Measurements from ENCODE around the gene CELA2A. TPM values are rescaled to one million over a fixed set of nuclear protein-coding genes. Genes with fewer than 3 reads are reported as not detected.
"Not testable (repeated sequence)": the region's sequence is repeated elsewhere in the genome, so short reads cannot be mapped to it uniquely, and the experiment has no call there.

CELA2A gene
- total and polyA plus RNA-seq, 12 donors: 0.97 to 45.4 (median 9.8) TPM

GRCh38 chr1:15483971-15484370, 27.4 kb downstream of the CELA2A start:
- 81 to 100% (median 89%) methylated on average over 1 to 2 of the region's 2 CpGs for WGBS, 4 donors
- no peaks in the 10 kb centered on the region for H3K36me3 ChIP-seq (replicated peaks in 1 of 2)
- intact Hi-C loops (cut with DNase I): no loop called here
- TF ChIP-seq CTCF (IDR thresholded peaks at IDR 0.05) (no peak), POLR2A (IDR thresholded peaks at IDR 0.05) (no peak)
- no peak for DNase-seq
- no peaks in the 10 kb centered on the region for H3K4me1 ChIP-seq (replicated peaks in 1 of 2)
- no peaks in the 10 kb centered on the region for H3K9me3 ChIP-seq (replicated peaks in 1 of 3)
- no peak overlapping the region for H3K4me3 ChIP-seq
- H3K27me3 ChIP-seq: no peaks in the 10 kb centered on the region
- no peak overlapping the region for H3K27ac ChIP-seq

- H3K27ac ChIP-seq; H3K36me3 ChIP-seq (replicated peaks in 1 of 2); DNase-seq; H3K4me1 ChIP-seq (replicated peaks in 1 of 2); H3K27me3 ChIP-seq; intact Hi-C loops (cut with DNase I); H3K9me3 ChIP-seq (replicated peaks in 1 of 3); H3K4me3 ChIP-seq: not testable (repeated sequence)
- 87 to 96% (median 92%) methylated on average over 6 of the region's 6 CpGs for WGBS, 4 donors
These were observed 27.9 kb downstream of the CELA2A start for GRCh38 chr1:15484443-15484842.

GRCh38 chr1:15485636-15486035, 29.1 kb downstream of the CELA2A start:
- no peaks in the 10 kb centered on the region for H3K4me1 ChIP-seq (replicated peaks in 1 of 2)
- H3K27ac ChIP-seq: no peak overlapping the region
- H3K9me3 ChIP-seq (replicated peaks in 1 of 3): no peaks in the 10 kb centered on the region
- intact Hi-C loops (cut with DNase I): no loop called here
- H3K27me3 ChIP-seq: no peaks in the 10 kb centered on the region
- no peak overlapping the region for H3K4me3 ChIP-seq
- 94 to 100% (median 96%) methylated on average over 5 to 6 of the region's 6 CpGs for WGBS, 4 donors
- TF ChIP-seq POLR2A (IDR thresholded peaks at IDR 0.05) (no peak), CTCF (IDR thresholded peaks at IDR 0.05) (no peak)
- DNase-seq: no peak
- H3K36me3 ChIP-seq (replicated peaks in 1 of 2): no peaks in the 10 kb centered on the region

GRCh38 chr1:15486844-15487610, 30.5 kb downstream of the CELA2A start:
- intact Hi-C loops (cut with DNase I); H3K36me3 ChIP-seq (replicated peaks in 1 of 2); H3K27me3 ChIP-seq; DNase-seq; H3K4me3 ChIP-seq; H3K27ac ChIP-seq; H3K9me3 ChIP-seq (replicated peaks in 1 of 3); H3K4me1 ChIP-seq (replicated peaks in 1 of 2): not testable (repeated sequence)
- WGBS, 4 donors: 95 to 99% (median 97%) methylated on average over 15 to 17 of the region's 17 CpGs

- intact Hi-C loops (cut with DNase I): no loop called here
- no peak overlapping the region for H3K27ac ChIP-seq
- no peaks in the 10 kb centered on the region for H3K9me3 ChIP-seq (replicated peaks in 1 of 3)
- WGBS, 4 donors: 92 to 98% (median 96%) methylated on average over 3 of the region's 3 CpGs
- no peak overlapping the region for H3K4me3 ChIP-seq
- no peaks in the 10 kb centered on the region for H3K4me1 ChIP-seq (replicated peaks in 1 of 2)
- no peaks in the 10 kb centered on the region for H3K27me3 ChIP-seq
- TF ChIP-seq POLR2A (IDR thresholded peaks at IDR 0.05): no peak
- TF ChIP-seq CTCF (IDR thresholded peaks at IDR 0.05): no peak
- H3K36me3 ChIP-seq (replicated peaks in 1 of 2): peaks cover 0 to 10% of the 10 kb centered on the region in 2 donors
- no peak for DNase-seq
These were observed 31.8 kb downstream of the CELA2A start for GRCh38 chr1:15488371-15488770.

Data from adrenal gland (tissue), 12 donors.